Upper lobe of right lung (tissue), 1 donor: ENCODE data around the gene DNAJC6. TPM values are rescaled to one million over a fixed set of nuclear protein-coding genes. Genes with fewer than 3 reads are reported as not detected.
A peak's percentile ranks its signal among the peaks of the same experiment; 100 is the strongest.

Experiments
- ATAC-seq: fragments of 200-7000 bp; cut with Tn5 transposase; one replicate; pipeline ENCODE4 v1.9.1; 2020; ENCODE audit warnings: mild to moderate bottlenecking, moderate library complexity
- DNase-seq: peaks from one replicate; pipeline ENCODE4 v3.0.0-alpha.2; 2020
- H3K27ac ChIP-seq: fragments of 200-600 bp; one replicate; pipeline ENCODE4 v1.8.0; 2022
- H3K27me3 ChIP-seq: fragments of 200-600 bp; one replicate; pipeline ENCODE4 v1.8.0; 2022; ENCODE audit warnings: mild to moderate bottlenecking
- H3K36me3 ChIP-seq: fragments of 200-600 bp; one replicate; pipeline ENCODE4 v1.8.0; 2022
- H3K4me1 ChIP-seq: fragments of 200-600 bp; one replicate; pipeline ENCODE4 v1.8.0; 2022
- H3K4me3 ChIP-seq: fragments of 200-600 bp; one replicate; pipeline ENCODE4 v1.8.0; 2022; ENCODE audit warnings: mild to moderate bottlenecking
- H3K9me3 ChIP-seq: fragments of 200-600 bp; one replicate; pipeline ENCODE4 v1.8.0; 2022
- CTCF ChIP-seq: fragments of 200-600 bp; IDR thresholded peaks from one replicate; pipeline ENCODE4 v1.8.0; 2022; ENCODE audit warnings: antibody characterized with exemption
- intact Hi-C: fragments of 100-400 bp; cut with DNase I; formaldehyde crosslinking; loops from one replicate; pipeline ENCODE4 v1.11.0; 2022
- long read RNA-seq: library from polyadenylated mRNA; unstranded; transcript quantifications from one replicate; pipeline ENCODE4 v2.0.0, GENCODE V29; 2021
- total RNA-seq: library from RNA; stranded (reverse); fragmentation: NEBNext Ultra II Directional; extraction: Animal tissue kit (Norgen Biotek cat#: 25700); gene quantifications from one replicate; pipeline ENCODE4 v1.2.1, GENCODE V29; 2021
- donor health status: DM: no; HTN: yes; CAD: no; lungs with severe emphysema.

DNAJC6 gene
- total RNA-seq = 6.6 TPM
- long read RNA-seq, partial matches to known transcripts = 5 of 9 reads
- long read RNA-seq, other reads (novel, unspliced or antisense) = 4 of 9 reads

GRCh38 chr1:65309304-65310077 is at the start of gene DNAJC6:
Gene DNAJC6 (plus strand): TSS chr1:65309543. CDS start chr1:65309746, 203 bp downstream.
- intact Hi-C loops = no loop called here
- peak; percentile 88 for DNase-seq

GRCh38 chr1:65259816-65260215 is 49.5 kb upstream of the DNAJC6 start:
- Histone ChIP-seq H3K27ac (no peak overlapping the region), H3K27me3 (no peaks in the 10 kb centered on the region), H3K36me3 (no peaks in the 10 kb centered on the region), H3K9me3 (no peaks in the 10 kb centered on the region), H3K4me3 (no peak overlapping the region), H3K4me1 (peaks cover 4% of the 10 kb centered on the region)
- ATAC-seq (no peak), DNase-seq (no peak)
- intact Hi-C loops = no loop called here
- no peak for TF ChIP-seq CTCF

More at GRCh38 chr1:65309304-65310077, at the start of gene DNAJC6:
- peak within 1 kb of the TSS; percentile 40 for H3K4me3 ChIP-seq
- H3K4me1 ChIP-seq = no peaks in the 10 kb centered on the region
- H3K27me3 ChIP-seq = peaks cover 25% of the 10 kb centered on the region
- no peaks in the 10 kb centered on the region for H3K9me3 ChIP-seq
- no peaks in the 10 kb centered on the region for H3K36me3 ChIP-seq
- H3K27ac ChIP-seq = no peak within 1 kb of the TSS
- no peak for TF ChIP-seq CTCF
- peak; percentile 99 for ATAC-seq

GRCh38 chr1:65260851-65261473 is 48.4 kb upstream of the DNAJC6 start:
- peaks cover 15% of the 10 kb centered on the region for H3K4me1 ChIP-seq
- no peak for ATAC-seq
- TF ChIP-seq CTCF = no peak
- intact Hi-C loops = no loop called here
- H3K27ac ChIP-seq = no peak overlapping the region
- no peak for DNase-seq
- H3K4me3 ChIP-seq = no peak overlapping the region
- no peaks in the 10 kb centered on the region for H3K36me3 ChIP-seq
- H3K27me3 ChIP-seq = no peaks in the 10 kb centered on the region
- H3K9me3 ChIP-seq = no peaks in the 10 kb centered on the region

- Histone ChIP-seq H3K36me3 (no peaks in the 10 kb centered on the region), H3K4me3 (no peak overlapping the region), H3K4me1 (peaks cover 20% of the 10 kb centered on the region), H3K27ac (no peak overlapping the region), H3K27me3 (no peaks in the 10 kb centered on the region), H3K9me3 (no peaks in the 10 kb centered on the region)
- TF ChIP-seq CTCF = no peak
- DNase-seq (no peak), ATAC-seq (no peak)
- intact Hi-C loops = no loop called here
Measured at GRCh38 chr1:65263286-65263685, 46.1 kb upstream of the DNAJC6 start.

GRCh38 chr1:65264197-65264929 is 45.0 kb upstream of the DNAJC6 start:
- Histone ChIP-seq H3K4me3 (peak overlapping the region; percentile 55), H3K27ac (no peak overlapping the region)
- DNase-seq = no peak

More at GRCh38 chr1:65264197-65264929, 45.0 kb upstream of the DNAJC6 start:
- peak; percentile 40 for ATAC-seq
- Histone ChIP-seq H3K27me3 (no peaks in the 10 kb centered on the region), H3K36me3 (no peaks in the 10 kb centered on the region), H3K4me1 (peaks cover 20% of the 10 kb centered on the region), H3K9me3 (no peaks in the 10 kb centered on the region)
- TF ChIP-seq CTCF = no peak
- intact Hi-C loops = no loop called here
